ENCODE results near the gene ZNF717. TPM values are rescaled to one million over a fixed set of nuclear protein-coding genes. Genes with fewer than 3 reads are reported as not detected.
"Not testable (repeated sequence)": the region's sequence is repeated elsewhere in the genome, so short reads cannot be mapped to it uniquely, and the experiment has no call there.

Gene ZNF717
- total RNA-seq, 4 donors from 2014 or later: 9.1 to 17.7 (median 16.0) TPM

DNA sequence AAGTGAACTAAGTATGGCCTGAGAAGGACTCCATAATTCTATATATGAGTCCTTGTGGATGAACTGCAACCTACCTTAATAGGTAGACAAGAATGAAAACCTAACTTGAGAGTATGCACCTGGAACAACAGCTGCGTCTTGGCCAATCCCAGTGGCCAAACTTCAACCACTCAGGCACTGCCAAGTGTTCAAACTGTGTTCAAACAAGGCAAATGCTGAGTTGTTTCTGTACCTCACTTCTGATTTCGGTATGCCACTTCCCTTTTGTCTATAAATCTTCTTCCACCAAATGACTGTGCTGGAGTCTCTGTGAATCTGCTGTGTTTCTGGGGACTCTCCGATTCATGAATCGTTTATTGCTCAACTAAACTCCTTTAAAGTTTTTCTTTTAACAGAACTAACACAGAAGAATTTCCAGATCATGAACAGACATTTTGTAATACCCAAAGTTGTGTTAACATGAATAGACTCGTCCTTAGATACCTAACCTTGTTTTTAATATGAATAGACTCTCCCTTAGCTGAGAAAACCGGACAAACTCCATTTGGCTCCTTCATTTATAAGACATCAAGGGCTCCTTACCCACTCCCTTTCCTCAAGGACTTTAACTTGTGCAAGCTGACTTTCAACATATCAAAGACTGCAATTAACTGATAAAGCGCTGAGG is 4.1 kb downstream of the ZNF717 start:
- Histone ChIP-seq H3K27me3 (no peaks in the 10 kb centered on the region), H3K27ac (no peak overlapping the region), H3K9me3 (no peaks in the 10 kb centered on the region), H3K36me3 (peaks cover 51% of the 10 kb centered on the region), H3K4me1 (peaks cover 7% of the 10 kb centered on the region), H3K4me3 (no peak overlapping the region)
- TF ChIP-seq POLR2A (IDR thresholded peaks at IDR 0.05) (no peak), POLR2AphosphoS5 (IDR thresholded peaks at IDR 0.05) (no peak)
- DNase-seq (ENCODE audit: low spot score in 2 of 2): no peak
- WGBS: 54% methylated on average over 7 of the region's 7 CpGs

DNA sequence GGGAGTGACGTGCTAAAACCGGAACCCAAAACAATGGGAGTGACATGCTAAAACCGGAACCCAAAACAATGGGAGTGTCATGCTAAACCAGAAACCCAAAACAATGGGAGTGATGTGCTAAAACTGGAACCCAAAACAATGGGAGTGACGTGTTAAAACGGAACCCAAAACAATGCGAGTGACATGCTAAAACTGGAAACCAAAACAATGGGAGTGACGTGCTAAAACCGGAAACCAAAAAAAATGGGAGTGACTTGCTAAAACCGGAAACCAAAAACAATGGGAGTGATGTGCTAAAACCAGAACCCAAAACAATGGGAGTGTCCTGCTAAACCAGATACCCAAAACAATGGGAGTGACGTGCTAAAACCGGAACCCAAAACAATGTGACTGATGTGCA is 7.6 kb downstream of the ZNF717 start:
- H3K27me3 ChIP-seq; H3K4me3 ChIP-seq; DNase-seq (ENCODE audit: low spot score in 2 of 2); H3K27ac ChIP-seq; H3K4me1 ChIP-seq; H3K9me3 ChIP-seq: not testable (repeated sequence)
- 92% methylated on average over 11 of the region's 11 CpGs for WGBS
- peaks cover 53% of the 10 kb centered on the region for H3K36me3 ChIP-seq

DNA sequence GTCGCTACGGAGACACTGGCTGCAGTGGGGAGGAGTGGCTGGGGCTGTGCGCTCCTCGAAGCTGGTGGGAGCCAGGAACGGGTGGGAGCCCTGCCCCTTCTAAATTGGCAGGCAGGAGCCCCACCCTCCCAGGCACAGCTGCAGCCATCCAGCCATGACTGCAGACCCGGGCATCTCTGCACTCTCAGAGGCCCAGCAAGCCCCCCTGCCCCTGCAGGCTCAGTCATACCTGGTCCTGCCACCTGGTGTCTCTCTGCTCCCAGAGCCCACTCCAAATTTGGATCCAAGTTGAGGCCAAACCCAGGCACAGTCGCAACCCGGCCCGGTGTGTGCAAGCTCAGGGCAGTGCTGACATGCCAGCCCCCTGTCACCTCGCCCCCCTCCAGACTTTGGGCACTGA is 13.7 kb downstream of the ZNF717 start:
- H3K36me3 ChIP-seq: peaks cover 41% of the 10 kb centered on the region
- WGBS: 88% methylated on average over 5 of the region's 10 CpGs
- not testable (repeated sequence) for H3K4me1 ChIP-seq; H3K27ac ChIP-seq; H3K4me3 ChIP-seq; H3K27me3 ChIP-seq; DNase-seq (ENCODE audit: low spot score in 2 of 2)
- H3K9me3 ChIP-seq: peaks cover 32% of the 10 kb centered on the region

DNA sequence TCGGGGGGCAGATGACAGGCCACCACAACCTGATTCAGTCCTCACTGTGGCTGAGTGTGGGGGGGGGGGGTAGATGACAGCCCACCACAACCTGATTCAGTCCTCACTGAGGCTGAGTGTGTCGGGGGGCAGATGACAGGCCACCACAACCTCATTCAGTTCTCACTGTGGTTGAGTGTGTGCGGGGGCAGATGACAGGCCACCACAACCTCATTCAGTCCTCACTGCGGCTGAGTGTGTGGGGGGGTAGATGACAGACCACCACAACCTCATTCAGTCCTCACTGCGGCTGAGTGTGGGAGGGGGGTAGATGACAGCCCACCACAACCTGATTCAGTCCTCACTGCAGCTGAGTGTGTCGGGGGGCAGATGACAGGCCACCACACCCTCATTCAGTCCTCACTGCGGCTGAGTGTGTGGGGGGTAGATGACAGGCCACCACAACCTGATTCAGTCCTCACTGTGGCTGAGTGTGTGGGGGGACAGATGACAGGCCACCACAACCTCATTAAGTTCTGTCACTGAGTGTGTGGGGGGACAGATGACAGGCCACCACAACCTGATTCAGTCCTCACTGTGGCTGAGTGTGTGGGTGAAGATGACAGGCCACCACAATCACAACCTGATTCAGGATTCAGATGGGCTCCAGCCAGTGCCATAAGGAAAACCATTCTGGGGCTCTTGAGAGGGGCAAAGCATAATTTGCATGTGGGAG is 16.9 kb downstream of the ZNF717 start:
- WGBS: 86% methylated on average over 4 of the region's 7 CpGs
- H3K4me3 ChIP-seq: no peak overlapping the region
- no peaks in the 10 kb centered on the region for H3K27me3 ChIP-seq
- H3K4me1 ChIP-seq: no peaks in the 10 kb centered on the region
- peaks cover 44% of the 10 kb centered on the region for H3K36me3 ChIP-seq
- H3K27ac ChIP-seq: no peak overlapping the region
- TF ChIP-seq, protein P1, sequence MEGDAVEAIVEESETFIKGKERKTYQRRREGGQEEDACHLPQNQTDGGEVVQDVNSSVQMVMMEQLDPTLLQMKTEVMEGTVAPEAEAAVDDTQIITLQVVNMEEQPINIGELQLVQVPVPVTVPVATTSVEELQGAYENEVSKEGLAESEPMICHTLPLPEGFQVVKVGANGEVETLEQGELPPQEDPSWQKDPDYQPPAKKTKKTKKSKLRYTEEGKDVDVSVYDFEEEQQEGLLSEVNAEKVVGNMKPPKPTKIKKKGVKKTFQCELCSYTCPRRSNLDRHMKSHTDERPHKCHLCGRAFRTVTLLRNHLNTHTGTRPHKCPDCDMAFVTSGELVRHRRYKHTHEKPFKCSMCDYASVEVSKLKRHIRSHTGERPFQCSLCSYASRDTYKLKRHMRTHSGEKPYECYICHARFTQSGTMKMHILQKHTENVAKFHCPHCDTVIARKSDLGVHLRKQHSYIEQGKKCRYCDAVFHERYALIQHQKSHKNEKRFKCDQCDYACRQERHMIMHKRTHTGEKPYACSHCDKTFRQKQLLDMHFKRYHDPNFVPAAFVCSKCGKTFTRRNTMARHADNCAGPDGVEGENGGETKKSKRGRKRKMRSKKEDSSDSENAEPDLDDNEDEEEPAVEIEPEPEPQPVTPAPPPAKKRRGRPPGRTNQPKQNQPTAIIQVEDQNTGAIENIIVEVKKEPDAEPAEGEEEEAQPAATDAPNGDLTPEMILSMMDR (IDR thresholded peaks at IDR 0.05): no peak
- TF ChIP-seq POLR2AphosphoS5 (IDR thresholded peaks at IDR 0.05): no peak
- no peak for TF ChIP-seq POLR2A (IDR thresholded peaks at IDR 0.05)
- no peak for TF ChIP-seq EP300 (IDR thresholded peaks at IDR 0.05)
- H3K9me3 ChIP-seq: peaks cover 29% of the 10 kb centered on the region
- DNase-seq (ENCODE audit: low spot score in 2 of 2): no peak

DNA sequence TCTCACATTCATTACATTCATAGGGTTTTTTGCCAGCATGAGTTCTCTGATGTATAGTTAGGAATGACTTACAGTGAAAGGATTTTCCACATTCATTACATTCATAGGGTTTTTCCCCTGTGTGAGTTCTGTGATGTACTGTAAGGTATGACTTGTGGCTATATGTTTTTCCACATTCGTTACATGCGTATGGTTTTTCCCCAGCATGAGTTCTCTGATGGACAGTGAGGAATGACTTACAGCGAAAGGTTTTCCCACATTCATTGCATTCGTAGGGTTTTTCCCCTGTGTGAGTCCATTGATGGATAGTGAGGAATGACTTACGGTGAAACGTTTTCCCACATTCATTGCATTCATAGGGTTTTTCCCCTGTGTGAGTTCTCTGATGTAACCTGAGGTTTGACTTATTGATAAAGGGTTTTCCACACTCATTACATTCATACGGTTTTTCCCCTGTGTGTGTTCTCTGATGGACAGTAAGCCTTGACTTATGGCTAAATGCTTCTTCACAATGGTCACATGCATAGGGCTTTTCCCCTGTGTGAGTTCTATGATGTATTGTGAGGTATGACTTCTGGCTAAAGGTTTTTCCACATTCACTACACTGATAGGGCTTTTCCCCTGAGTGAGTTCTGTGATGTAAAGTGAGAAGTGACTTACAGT is 47.4 kb downstream of the ZNF717 start:
- H3K9me3 ChIP-seq: peaks cover 59% of the 10 kb centered on the region
- H3K4me1 ChIP-seq: no peaks in the 10 kb centered on the region
- H3K27ac ChIP-seq: no peak overlapping the region
- TF ChIP-seq EP300 (IDR thresholded peaks at IDR 0.05) (no peak), POLR2A (IDR thresholded peaks at IDR 0.05) (no peak), POLR2AphosphoS5 (IDR thresholded peaks at IDR 0.05) (no peak)
- TF ChIP-seq, protein P1 (IDR thresholded peaks at IDR 0.05): no peak
- no peaks in the 10 kb centered on the region for H3K27me3 ChIP-seq
- no peak for DNase-seq (ENCODE audit: low spot score in 2 of 2)
- 65% methylated on average over 7 of the region's 7 CpGs for WGBS
- H3K4me3 ChIP-seq: no peak overlapping the region
- H3K36me3 ChIP-seq: peaks cover 45% of the 10 kb centered on the region

DNA sequence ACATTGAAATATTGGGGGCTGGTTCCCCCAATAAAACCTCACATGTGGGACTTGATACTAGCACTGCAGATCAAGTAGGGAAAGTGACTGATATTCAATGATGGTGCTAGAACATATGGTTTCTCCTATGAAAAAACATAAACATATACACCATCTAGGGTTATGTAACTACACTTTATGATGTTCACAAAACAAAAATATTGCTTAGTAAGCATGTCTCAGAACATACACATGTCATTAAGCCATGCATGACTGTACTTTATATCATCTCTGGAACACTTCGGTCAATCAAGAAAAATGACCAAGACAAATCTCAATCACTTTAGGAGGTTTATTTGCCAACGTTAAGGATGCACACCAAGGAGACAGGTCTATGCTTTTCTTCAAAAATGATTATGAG is 57.4 kb downstream of the ZNF717 start:
- H3K4me3 ChIP-seq: no peak overlapping the region
- no peaks in the 10 kb centered on the region for H3K27me3 ChIP-seq
- H3K36me3 ChIP-seq: peaks cover 16% of the 10 kb centered on the region
- H3K27ac ChIP-seq: no peak overlapping the region
- H3K4me1 ChIP-seq: no peaks in the 10 kb centered on the region
- H3K9me3 ChIP-seq: peaks cover 51% of the 10 kb centered on the region
- 100% methylated on average over 2 of the region's 2 CpGs for WGBS
- no peak for DNase-seq (ENCODE audit: low spot score in 2 of 2)
- no peak for TF ChIP-seq EP300 (IDR thresholded peaks at IDR 0.05)
- TF ChIP-seq, protein P1 (IDR thresholded peaks at IDR 0.05): no peak
- no peak for TF ChIP-seq POLR2AphosphoS5 (IDR thresholded peaks at IDR 0.05)
- TF ChIP-seq POLR2A (IDR thresholded peaks at IDR 0.05): no peak

Measured in suprapubic skin (tissue), 4 donors.